OCI-LY7 (cell line): ENCODE measurements around the gene KDM6B. TPM values are rescaled to one million over a fixed set of nuclear protein-coding genes. Genes with fewer than 3 reads are reported as not detected.

Experiments
- BruUV-seq: library from RNA; stranded (reverse); fragments of 400-500 nt; replicated peaks from 2 replicates; lab custom pipeline; 2021; lab: Mats Ljungman, UMichigan
- CTCF ChIA-PET: fragments of 300-600 bp; sonication (Branson Sonifier 250); formaldehyde crosslinking; loops from one replicate; lab custom pipeline; 2022; ENCODE audit warnings: antibody characterized with exemption; ENCODE audit not compliant: unreplicated experiment; lab: Charles Lee
- POLR2A ChIA-PET: fragments of 300-600 bp; sonication (Branson Sonifier 250); formaldehyde crosslinking; loops from one replicate; lab custom pipeline; 2022; ENCODE audit warnings: antibody characterized with exemption; lab: Charles Lee
- DNase-seq: peaks from one replicate; pipeline ENCODE4 v3.0.0-alpha.2; 2015; ENCODE audit warnings: low spot score
- H2AFZ ChIP-seq: fragments of 200-600 bp; sonication (generic), shearing (Covaris generic); 2 replicates; pipeline ENCODE4 v1.6.1; 2014; ENCODE audit warnings: mild to moderate bottlenecking, antibody characterized with exemption, low read length, moderate library complexity
- H3K27ac ChIP-seq: fragments of 200-600 bp; sonication (generic); 2 replicates; pipeline ENCODE4 v1.5.1; 2014; ENCODE audit warnings: mixed run types, low read depth, mild to moderate bottlenecking, moderate library complexity, low read length, inconsistent platforms; ENCODE audit not compliant: poor library complexity, severe bottlenecking
- H3K36me3 ChIP-seq: fragments of 200-600 bp; sonication (generic); 2 replicates; pipeline ENCODE4 v1.6.1; 2014; ENCODE audit warnings: mild to moderate bottlenecking, antibody characterized with exemption, low read length, moderate library complexity, mixed read lengths; ENCODE audit not compliant: insufficient read depth
- H3K4me1 ChIP-seq: fragments of 200-600 bp; sonication (generic); 2 replicates; pipeline ENCODE4 v1.5.1; 2014; ENCODE audit warnings: mild to moderate bottlenecking, low read length; ENCODE audit not compliant: insufficient read depth, poor library complexity, severe bottlenecking
- H3K4me2 ChIP-seq: fragments of 200-600 bp; sonication (generic); 2 replicates; pipeline ENCODE4 v1.6.1; 2014; ENCODE audit warnings: mild to moderate bottlenecking, low read length
- H3K4me3 ChIP-seq: fragments of 200-600 bp; sonication (generic); 2 replicates; pipeline ENCODE4 v1.5.1; 2014; ENCODE audit warnings: mild to moderate bottlenecking, low read depth, low read length; ENCODE audit not compliant: poor library complexity, severe bottlenecking
- H3K79me2 ChIP-seq: fragments of 200-600 bp; sonication (generic); 2 replicates; pipeline ENCODE4 v1.6.1; 2016; ENCODE audit warnings: low read depth, mild to moderate bottlenecking, low read length, moderate library complexity, mixed read lengths; ENCODE audit not compliant: insufficient read depth
- H3K9me2 ChIP-seq: fragments of 200-600 bp; sonication (generic); 2 replicates; pipeline ENCODE4 v1.6.1; 2016; ENCODE audit warnings: mild to moderate bottlenecking, low read length, mixed read lengths; ENCODE audit not compliant: insufficient read depth
- H3K9me3 ChIP-seq: fragments of 200-600 bp; sonication (generic); 2 replicates; pipeline ENCODE4 v1.6.1; 2014; ENCODE audit warnings: mild to moderate bottlenecking, mixed run types, low read length, mixed read lengths
- H4K20me1 ChIP-seq: fragments of 200-600 bp; sonication (generic); 2 replicates; pipeline ENCODE4 v1.6.1; 2014; ENCODE audit warnings: mild to moderate bottlenecking, antibody characterized with exemption, low read length, moderate library complexity, mixed read lengths; ENCODE audit not compliant: insufficient read depth
- CTCF ChIP-seq: fragments of 200-600 bp; sonication (generic); conservative IDR thresholded peaks from 2 replicates; pipeline ENCODE4 v1.5.1; 2014; ENCODE audit warnings: mild to moderate bottlenecking, antibody characterized with exemption, low read length, moderate library complexity, mixed read lengths
- EZH2phosphoT487 ChIP-seq: fragments of 200-600 bp; sonication (generic); IDR thresholded peaks from 2 replicates; pipeline ENCODE4 v1.6.1; 2018; ENCODE audit warnings: low read depth, borderline replicate concordance, mild to moderate bottlenecking, mixed run types, antibody characterized with exemption, low read length, moderate library complexity, mixed read lengths
- intact Hi-C: fragments of 100-400 bp; cut with micrococcal nuclease; formaldehyde crosslinking; loops from one replicate; pipeline ENCODE4 v1.10.0; 2022; ENCODE audit not compliant: unreplicated experiment
- total RNA-seq, 2 experiments: library from RNA; depleted of rRNA in 1 of 2; stranded (reverse); fragments of >200 nt in 1 of 2; shearing (Covaris generic) in 1 of 2; gene quantifications; 2 replicates each; pipeline ENCODE4 v1.2.3, GENCODE V29; 2014 to 2022

KDM6B gene
- total RNA-seq, 2 experiments from 2014 or later: 10.0 to 62.9 TPM

GRCh38 chr17:7830616-7831015, 3.4 kb upstream of the KDM6B start:
- H2AFZ ChIP-seq: no peak overlapping the region
- H3K9me3 ChIP-seq: no peaks in the 10 kb centered on the region
- no TSS peak for BruUV-seq
- no peak overlapping the region for H3K4me3 ChIP-seq
- H3K9me2 ChIP-seq: no peaks in the 10 kb centered on the region
- POLR2A ChIA-PET: no interaction called here
- no peak overlapping the region for H3K27ac ChIP-seq
- H4K20me1 ChIP-seq: no peaks in the 10 kb centered on the region
- no peaks in the 10 kb centered on the region for H3K36me3 ChIP-seq
- TF ChIP-seq CTCF: no peak
- no peak for TF ChIP-seq EZH2phosphoT487
- no peak overlapping the region for H3K4me2 ChIP-seq
- peaks cover 12% of the 10 kb centered on the region for H3K4me1 ChIP-seq
- intact Hi-C loops: loop anchor here (10.0 kb wide), 1 partner anchor 324 kb away; the partner anchor contains the start of gene PER1
- CTCF ChIA-PET: no interaction called here
- DNase-seq: no peak
- no peaks in the 10 kb centered on the region for H3K79me2 ChIP-seq

- no peak for DNase-seq
- no peak overlapping the region for H3K4me2 ChIP-seq
- intact Hi-C loops: loop anchor here (10.0 kb wide), 1 partner anchor 324 kb away; the partner anchor contains the start of gene PER1
- H3K4me1 ChIP-seq: peaks cover 12% of the 10 kb centered on the region
- CTCF ChIA-PET: no interaction called here
- H3K79me2 ChIP-seq: no peaks in the 10 kb centered on the region
- no peaks in the 10 kb centered on the region for H3K9me2 ChIP-seq
- BruUV-seq: no TSS peak
- TF ChIP-seq EZH2phosphoT487 (no peak), CTCF (no peak)
- H3K36me3 ChIP-seq: no peaks in the 10 kb centered on the region
- H4K20me1 ChIP-seq: no peaks in the 10 kb centered on the region
- H3K9me3 ChIP-seq: no peaks in the 10 kb centered on the region
- no peak overlapping the region for H3K27ac ChIP-seq
- H3K4me3 ChIP-seq: no peak overlapping the region
- no peak overlapping the region for H2AFZ ChIP-seq
- POLR2A ChIA-PET: no interaction called here
Observed at GRCh38 chr17:7831233-7831632, 2.8 kb upstream of the KDM6B start.

- ChIA-PET CTCF (interaction anchor here (0.6 kb wide), 1 partner anchor 242 kb away, joined by 7 read pairs; no protein-coding TSS in a partner anchor), POLR2A (interaction anchor here (1.1 kb wide), 1 partner anchor 53 kb away, joined by 3 read pairs; no protein-coding TSS in a partner anchor)
- H3K4me2 ChIP-seq: no peak overlapping the region
- H3K36me3 ChIP-seq: no peaks in the 10 kb centered on the region
- H3K4me1 ChIP-seq: peaks cover 17% of the 10 kb centered on the region
- H3K9me3 ChIP-seq: no peaks in the 10 kb centered on the region
- peaks cover 5% of the 10 kb centered on the region; the same call in 1 of the 2 replicates for H3K79me2 ChIP-seq
- TF ChIP-seq CTCF: no peak
- TF ChIP-seq EZH2phosphoT487: no peak
- DNase-seq: no peak
- no peak overlapping the region for H2AFZ ChIP-seq
- intact Hi-C loops: loop anchor here (10.0 kb wide), 1 partner anchor 322 kb away; the partner anchor contains the start of gene PER1
- BruUV-seq: no TSS peak
- no peaks in the 10 kb centered on the region for H3K9me2 ChIP-seq
- H3K27ac ChIP-seq: no peak overlapping the region
- H3K4me3 ChIP-seq: no peak overlapping the region
- H4K20me1 ChIP-seq: no peaks in the 10 kb centered on the region
Observed at GRCh38 chr17:7832431-7832830, 1.6 kb upstream of the KDM6B start.
